GM19395 (cell line): ENCODE results near the gene UBE2QL1.
"Not testable (repeated sequence)": the region's sequence is repeated elsewhere in the genome, so short reads cannot be mapped to it uniquely, and the experiment has no call there.

Experiments used
- ATAC-seq: cut with Tn5 transposase; IDR thresholded peaks from one replicate; pipeline ENCODE4 v1.9.1; 2021; ENCODE audit warnings: mild to moderate bottlenecking, moderate library complexity; ENCODE audit not compliant: unreplicated experiment

UBE2QL1 gene

GRCh38 chr5:6494939-6495338, 46.3 kb downstream of the UBE2QL1 start:
- no peak for ATAC-seq

DNA sequence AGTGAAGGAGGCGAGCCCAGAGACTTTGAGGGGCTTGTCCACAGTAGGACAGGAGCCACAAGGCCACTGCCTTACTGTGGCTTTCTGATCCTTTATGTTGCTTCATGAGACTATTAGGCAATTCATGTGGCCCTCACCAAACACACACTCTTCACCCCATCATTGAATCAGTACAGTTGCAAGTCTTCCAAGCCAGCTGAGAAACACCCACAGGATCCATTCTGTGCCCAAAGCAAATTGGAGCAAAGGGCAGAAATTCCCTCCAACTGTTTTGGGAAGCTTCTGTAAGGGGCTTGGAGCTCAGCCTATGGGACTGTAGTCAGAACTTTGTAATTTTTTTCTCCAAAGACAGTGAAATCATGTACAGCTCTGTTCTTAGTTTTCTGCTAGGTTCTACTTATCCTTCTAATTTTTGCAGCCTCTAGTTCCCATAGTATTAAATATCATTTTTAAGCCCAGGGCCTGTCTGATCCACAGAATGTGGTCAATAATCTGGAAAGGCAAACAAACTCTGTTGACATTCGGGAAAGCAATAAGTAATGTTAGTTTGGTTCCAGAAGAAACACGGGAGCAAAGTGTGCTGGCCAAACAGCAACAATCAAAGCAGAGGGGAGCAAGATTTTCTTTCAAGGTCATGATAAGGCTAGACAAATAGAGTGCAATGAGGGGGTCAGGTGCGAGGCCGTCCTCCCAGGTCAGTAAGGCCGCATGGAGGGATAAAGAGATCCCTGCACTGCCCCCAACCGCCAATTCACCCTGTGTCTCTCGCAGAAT, 47.0 kb downstream of the UBE2QL1 start:
- ATAC-seq: no peak

DNA sequence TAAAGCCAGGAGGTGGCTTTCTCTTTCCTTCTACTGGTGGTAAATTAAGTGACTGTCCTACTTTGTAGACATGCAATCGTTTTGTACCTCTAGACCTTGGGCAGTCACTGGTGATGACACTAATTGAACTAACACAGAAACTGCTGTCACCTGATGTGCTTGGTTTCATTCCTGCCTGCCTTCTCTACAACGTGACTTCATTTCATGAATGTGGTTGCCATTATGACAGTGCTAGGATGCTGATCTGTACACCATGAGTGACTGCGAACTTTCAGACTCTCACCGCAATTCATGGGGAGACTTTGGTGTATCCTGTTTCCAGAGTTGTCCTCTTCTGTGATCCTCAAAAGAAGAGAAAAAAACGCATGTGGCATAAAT, 47.5 kb downstream of the UBE2QL1 start:
- ATAC-seq: peak; percentile 98

- ATAC-seq: no peak
These were observed 48.0 kb downstream of the UBE2QL1 start for GRCh38 chr5:6496636-6497035.

GRCh38 chr5:6497262-6497661, 48.6 kb downstream of the UBE2QL1 start:
- no peak for ATAC-seq

DNA sequence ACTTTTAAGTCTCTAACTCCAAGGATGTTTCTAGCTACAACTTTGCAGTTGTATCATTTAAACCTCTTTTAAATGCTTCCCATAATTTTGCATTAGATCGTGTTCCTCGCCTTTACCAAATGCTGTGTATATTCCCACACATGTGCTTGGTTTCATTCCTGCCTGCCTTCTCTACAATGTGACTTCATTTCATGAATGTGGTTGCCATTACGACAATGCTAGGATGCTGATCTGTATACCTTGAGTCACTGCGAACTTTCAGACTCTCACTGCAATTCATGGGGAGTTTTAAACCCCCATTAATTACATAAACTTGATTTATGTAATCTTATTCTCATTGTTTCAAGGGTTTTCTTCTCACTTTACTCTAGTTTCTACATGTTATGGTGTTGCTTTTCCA, 50.3 kb downstream of the UBE2QL1 start:
- no peak for ATAC-seq

- ATAC-seq: no peak
These were observed 53.0 kb downstream of the UBE2QL1 start for GRCh38 chr5:6501701-6502100.

- ATAC-seq: no peak
These were observed 53.8 kb downstream of the UBE2QL1 start for GRCh38 chr5:6502421-6502820.

DNA sequence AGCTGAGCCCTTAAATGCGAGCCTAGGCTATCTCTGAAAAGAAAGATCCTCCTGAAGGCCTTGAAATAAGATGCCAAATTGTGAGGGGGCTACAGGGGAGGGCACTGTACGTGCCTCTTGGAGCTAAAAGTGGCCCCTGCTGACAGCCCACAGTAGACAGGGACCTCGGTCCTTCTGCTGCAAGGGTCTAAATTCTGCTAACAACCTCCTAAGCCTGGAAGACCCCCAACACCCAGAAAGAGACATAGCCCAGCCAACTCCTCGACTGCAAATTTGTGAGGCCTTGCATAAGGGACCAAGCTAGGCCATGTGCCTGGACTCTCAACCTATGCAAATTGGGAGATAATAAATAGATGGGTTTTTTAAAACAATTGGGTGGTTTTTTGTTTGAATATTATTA, 54.7 kb downstream of the UBE2QL1 start:
- no peak for ATAC-seq

- no peak for ATAC-seq
These were observed 56.2 kb downstream of the UBE2QL1 start for GRCh38 chr5:6504677-6505415.

DNA sequence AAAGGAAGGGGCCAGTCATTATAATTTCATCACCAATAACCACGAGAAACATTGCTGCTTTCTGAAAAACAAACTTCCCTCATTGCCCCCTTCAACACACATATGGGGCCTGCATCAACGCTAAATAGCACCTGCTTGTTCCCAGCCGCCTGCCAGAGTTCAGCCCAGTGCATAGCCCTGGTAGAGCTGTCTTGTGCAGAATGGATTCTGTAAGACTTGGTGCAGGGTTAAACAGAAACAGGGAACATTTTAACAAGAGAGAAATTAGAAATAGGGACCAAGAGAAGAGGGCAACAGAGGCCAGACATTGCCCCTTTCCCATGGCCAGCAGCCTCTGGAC, 56.7 kb downstream of the UBE2QL1 start:
- ATAC-seq: no peak

GRCh38 chr5:6505783-6506557, 57.3 kb downstream of the UBE2QL1 start:
- ATAC-seq: no peak

DNA sequence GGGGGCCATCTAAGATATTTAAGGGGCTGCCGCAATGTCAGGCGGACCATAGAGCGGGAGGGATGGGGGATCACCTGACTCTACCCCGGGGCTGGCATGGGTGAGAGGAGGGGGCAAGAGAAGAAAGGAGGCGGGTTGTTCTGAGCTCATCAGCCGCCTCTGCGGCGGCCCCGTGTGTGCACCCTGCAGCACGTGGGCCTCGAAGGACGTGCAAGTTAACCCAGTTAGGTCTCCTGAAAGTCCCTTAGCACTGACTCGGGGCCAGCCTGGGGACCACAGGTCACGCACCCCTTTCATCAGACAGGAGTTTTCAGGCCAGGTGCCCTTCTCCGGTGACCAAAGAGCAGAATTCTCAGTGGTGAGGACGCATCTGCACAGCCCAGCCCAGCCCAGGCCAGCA, 58.0 kb downstream of the UBE2QL1 start:
- peak; percentile 45 for ATAC-seq

GRCh38 chr5:6508931-6509330, 60.3 kb downstream of the UBE2QL1 start:
- no peak for ATAC-seq

DNA sequence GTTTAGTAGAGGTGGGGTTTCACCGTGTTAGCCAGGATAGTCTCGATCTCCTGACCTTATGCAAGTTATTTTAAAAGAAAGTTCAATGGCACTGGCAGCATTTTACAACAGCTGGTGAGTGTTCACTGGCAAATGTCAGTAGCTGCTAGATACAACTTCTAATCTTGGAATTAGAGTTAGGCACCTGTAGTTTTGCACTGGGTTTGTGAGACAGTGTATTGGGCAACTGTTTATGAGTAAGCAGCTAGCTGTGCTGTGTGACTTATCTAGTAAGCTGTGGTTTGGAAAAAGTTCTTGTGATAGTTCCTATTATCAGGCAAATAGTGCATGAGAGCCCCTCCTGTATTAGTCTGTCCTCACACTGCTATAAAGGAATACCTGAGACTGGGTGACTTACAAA, 61.5 kb downstream of the UBE2QL1 start:
- ATAC-seq: no peak

DNA sequence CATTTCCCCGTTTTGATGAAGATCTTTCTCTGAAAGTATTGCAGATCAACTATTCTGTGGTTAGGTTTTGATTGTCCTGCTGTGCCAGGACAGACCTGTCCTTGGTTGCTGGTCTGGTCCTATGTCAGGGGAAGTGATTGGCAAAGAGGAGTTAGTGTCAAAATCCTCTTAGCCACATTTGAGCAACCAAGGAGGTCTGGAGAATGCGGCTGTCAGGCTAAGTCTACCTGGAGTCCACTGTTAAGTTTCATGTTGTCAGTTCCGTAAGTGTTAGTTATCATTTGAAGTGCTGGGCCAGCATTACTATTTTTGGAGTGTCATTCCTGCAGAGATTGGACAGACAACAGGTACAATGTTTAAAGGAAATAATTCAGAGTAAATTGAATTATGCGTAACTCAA, 62.3 kb downstream of the UBE2QL1 start:
- ATAC-seq: no peak

- not testable (repeated sequence) for ATAC-seq
These were observed 67.2 kb downstream of the UBE2QL1 start for GRCh38 chr5:6515812-6516211.

DNA sequence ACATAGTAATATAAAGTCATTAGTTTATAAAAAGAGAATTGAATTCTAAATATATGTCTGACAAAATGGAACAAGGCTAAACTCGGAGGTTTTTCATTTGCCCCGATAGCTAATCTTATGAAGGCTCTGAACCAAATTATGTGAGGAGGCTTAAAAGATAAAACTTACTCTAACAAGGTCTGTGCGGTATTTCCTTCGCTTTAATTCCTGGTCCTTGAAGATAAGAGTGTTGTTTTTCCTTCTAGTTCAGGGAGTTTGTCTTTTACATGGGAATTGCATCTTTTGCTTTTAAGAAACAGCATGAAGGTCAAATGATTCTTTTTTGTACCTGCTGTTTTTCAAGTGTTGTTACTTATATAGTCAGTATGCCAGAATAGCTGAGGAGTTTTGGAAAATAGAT, 68.2 kb downstream of the UBE2QL1 start:
- no peak for ATAC-seq

- no peak for ATAC-seq
These were observed 68.9 kb downstream of the UBE2QL1 start for GRCh38 chr5:6517510-6517909.

GRCh38 chr5:6518298-6519057, 69.8 kb downstream of the UBE2QL1 start:
- ATAC-seq: no peak

- ATAC-seq: no peak
These were observed 71.5 kb downstream of the UBE2QL1 start for GRCh38 chr5:6520201-6520600.
